Left ventricle myocardium inferior (tissue), 1 donor: ENCODE measurements around the gene MRPL41. TPM values are rescaled to one million over a fixed set of nuclear protein-coding genes. Genes with fewer than 3 reads are reported as not detected.

Source experiments
- DNase-seq: peaks from one replicate; pipeline ENCODE4 v3.0.0-alpha.2; 2020
- H3K27ac ChIP-seq: fragments of 200-600 bp; replicated peaks from 2 replicates; pipeline ENCODE4 v1.8.0; 2021
- H3K27me3 ChIP-seq: fragments of 200-600 bp; 2 replicates; pipeline ENCODE4 v1.8.0; 2021; ENCODE audit warnings: low read depth
- H3K36me3 ChIP-seq: fragments of 200-600 bp; 2 replicates; pipeline ENCODE4 v1.8.0; 2021
- H3K4me1 ChIP-seq: fragments of 200-600 bp; 2 replicates; pipeline ENCODE4 v1.8.0; 2021
- H3K4me3 ChIP-seq: fragments of 200-600 bp; 2 replicates; pipeline ENCODE4 v1.8.0; 2021; ENCODE audit warnings: mild to moderate bottlenecking, moderate library complexity
- H3K9me3 ChIP-seq: fragments of 200-600 bp; replicated peaks from 2 replicates; pipeline ENCODE4 v1.8.0; 2021
- intact Hi-C: fragments of 100-400 bp; cut with micrococcal nuclease; formaldehyde crosslinking; loops from one replicate; pipeline ENCODE4 v1.11.0; 2022
- total RNA-seq: library from RNA; stranded (reverse); fragmentation: NEBNext Ultra II Directional; extraction: Animal tissue kit (Norgen Biotek cat#: 25700); gene quantifications from one replicate; pipeline ENCODE4 v1.2.1, GENCODE V29; 2021
- TF ChIP-seq, protein P1 (sequence below): fragments of 200-600 bp; IDR thresholded peaks from 2 replicates; pipeline ENCODE4 v1.8.0; 2021; ENCODE audit warnings: antibody characterized with exemption, mild to moderate bottlenecking, borderline replicate concordance
- donor health status: DM: no; HTN: yes; CAD: no; lungs with severe emphysema.

MRPL41 gene
- total RNA-seq, 1 donor from 2014 or later = 233 TPM

DNA sequence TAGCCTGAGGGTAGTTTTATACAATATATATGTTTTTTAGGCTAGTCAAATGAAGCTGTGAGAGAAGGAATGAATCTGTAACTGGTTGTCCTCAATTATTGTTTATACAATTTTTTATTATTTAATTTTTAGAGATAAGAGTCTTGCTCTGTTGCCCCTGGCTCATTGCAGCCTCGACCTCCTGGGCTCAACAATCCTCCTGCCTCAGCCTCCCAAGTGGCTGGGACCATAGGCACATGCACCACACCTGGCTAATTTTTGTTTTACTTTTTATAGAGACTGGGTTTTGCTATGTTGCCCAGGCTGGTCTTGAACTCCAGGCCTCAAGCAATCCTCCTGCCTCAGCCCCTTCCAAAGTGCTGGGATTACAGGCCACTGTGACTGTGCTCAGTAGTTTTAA is 2.7 kb downstream of the MRPL41 start:
- Histone ChIP-seq H3K27ac (no peak overlapping the region), H3K9me3 (no peaks in the 10 kb centered on the region), H3K4me1 (peaks cover 40% of the 10 kb centered on the region), H3K36me3 (peaks cover 54% of the 10 kb centered on the region), H3K27me3 (no peaks in the 10 kb centered on the region), H3K4me3 (no peak overlapping the region)
- TF ChIP-seq, protein P1, sequence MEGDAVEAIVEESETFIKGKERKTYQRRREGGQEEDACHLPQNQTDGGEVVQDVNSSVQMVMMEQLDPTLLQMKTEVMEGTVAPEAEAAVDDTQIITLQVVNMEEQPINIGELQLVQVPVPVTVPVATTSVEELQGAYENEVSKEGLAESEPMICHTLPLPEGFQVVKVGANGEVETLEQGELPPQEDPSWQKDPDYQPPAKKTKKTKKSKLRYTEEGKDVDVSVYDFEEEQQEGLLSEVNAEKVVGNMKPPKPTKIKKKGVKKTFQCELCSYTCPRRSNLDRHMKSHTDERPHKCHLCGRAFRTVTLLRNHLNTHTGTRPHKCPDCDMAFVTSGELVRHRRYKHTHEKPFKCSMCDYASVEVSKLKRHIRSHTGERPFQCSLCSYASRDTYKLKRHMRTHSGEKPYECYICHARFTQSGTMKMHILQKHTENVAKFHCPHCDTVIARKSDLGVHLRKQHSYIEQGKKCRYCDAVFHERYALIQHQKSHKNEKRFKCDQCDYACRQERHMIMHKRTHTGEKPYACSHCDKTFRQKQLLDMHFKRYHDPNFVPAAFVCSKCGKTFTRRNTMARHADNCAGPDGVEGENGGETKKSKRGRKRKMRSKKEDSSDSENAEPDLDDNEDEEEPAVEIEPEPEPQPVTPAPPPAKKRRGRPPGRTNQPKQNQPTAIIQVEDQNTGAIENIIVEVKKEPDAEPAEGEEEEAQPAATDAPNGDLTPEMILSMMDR = no peak
- no peak for DNase-seq
- intact Hi-C loops = no loop called here

DNA sequence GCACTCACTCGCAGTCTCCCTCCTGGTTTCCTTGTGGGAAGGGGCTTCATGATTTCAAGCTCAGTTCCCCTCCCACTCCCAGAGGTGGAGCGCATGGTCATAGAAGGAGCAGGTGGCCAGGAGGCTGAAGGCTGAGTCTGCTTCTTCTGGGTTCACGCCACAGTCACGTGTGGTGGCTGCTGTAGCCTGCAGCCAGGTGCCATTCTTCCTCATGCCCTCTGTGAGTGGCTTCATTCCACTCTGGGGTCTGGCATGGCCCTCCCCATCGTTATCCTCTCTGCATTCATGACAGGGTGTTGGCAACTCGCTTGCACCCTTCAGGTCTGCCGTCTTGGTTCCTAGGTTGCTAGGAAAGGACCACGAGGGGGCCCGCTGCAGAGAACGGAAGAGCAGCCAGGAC is 3.5 kb downstream of the MRPL41 start:
- H3K9me3 ChIP-seq = no peaks in the 10 kb centered on the region
- H3K27ac ChIP-seq = peak overlapping the region; percentile 54
- TF ChIP-seq, protein P1 = no peak
- intact Hi-C loops = no loop called here
- H3K4me3 ChIP-seq = no peak overlapping the region
- peaks cover 62% of the 10 kb centered on the region for H3K36me3 ChIP-seq
- no peaks in the 10 kb centered on the region for H3K27me3 ChIP-seq
- no peak for DNase-seq
- peaks cover 32% of the 10 kb centered on the region for H3K4me1 ChIP-seq

DNA sequence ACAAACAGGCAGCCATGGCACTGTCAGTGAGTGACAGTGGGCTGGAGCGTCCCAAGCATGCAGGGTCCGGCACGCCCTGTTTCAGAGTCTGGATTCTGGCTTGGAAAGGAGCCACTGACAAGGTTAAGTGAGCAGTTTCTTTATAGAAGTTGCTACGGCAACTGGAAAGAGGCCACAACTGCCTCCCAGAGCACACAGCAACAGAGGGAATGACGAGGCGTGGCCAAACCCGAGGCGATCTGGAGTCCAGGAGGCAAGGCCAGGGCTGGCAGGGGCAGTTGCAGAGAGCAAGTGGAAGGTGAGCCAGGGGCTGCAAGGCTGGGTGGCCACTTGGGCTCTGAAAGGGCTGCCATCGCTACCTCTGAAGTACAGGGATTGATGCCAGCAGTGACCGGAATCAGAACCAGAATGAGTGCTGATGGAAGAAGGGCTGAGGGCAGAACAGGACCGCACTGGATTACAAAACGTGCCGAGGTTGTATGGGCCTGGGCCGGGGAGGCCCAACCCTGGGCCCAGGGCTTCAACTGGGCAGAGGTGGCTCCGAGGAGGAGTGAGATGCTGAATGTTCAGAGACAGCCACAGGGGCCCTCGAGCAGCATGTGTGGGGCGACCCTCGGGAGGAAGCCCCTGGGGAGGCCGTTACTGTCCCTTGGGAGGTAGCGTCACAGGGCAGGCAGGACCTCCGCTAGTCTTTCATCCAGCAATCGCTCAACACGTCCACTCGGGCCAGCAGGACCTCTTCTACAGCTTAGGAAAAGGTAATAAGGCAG is 4.6 kb downstream of the MRPL41 start:
- Histone ChIP-seq H3K36me3 (peaks cover 63% of the 10 kb centered on the region), H3K4me1 (peaks cover 32% of the 10 kb centered on the region), H3K9me3 (no peaks in the 10 kb centered on the region), H3K27ac (peak overlapping the region; percentile 54), H3K27me3 (no peaks in the 10 kb centered on the region), H3K4me3 (no peak overlapping the region)
- no peak for DNase-seq
- TF ChIP-seq, protein P1 = no peak
- intact Hi-C loops = no loop called here

DNA sequence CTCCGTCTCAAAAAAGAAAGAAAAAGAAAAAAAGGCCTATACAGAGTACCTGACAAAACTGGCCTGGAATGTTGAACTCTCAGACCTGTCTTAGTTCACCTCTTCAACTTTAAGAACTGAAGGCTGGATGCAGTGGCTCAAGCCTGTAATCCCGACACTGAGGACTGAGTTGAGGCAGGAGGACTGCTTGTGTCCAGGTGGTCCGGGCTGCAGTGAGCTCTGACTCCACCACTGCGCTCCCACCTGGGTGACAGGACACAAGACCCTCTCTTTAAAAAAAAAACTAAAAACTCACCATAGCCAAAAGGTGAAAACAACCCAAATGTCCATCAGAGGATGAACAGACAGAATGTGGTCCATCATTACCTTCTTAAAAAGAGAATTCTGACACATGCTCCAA is 6.4 kb downstream of the MRPL41 start:
- Histone ChIP-seq H3K4me3 (no peak overlapping the region), H3K9me3 (no peaks in the 10 kb centered on the region), H3K27me3 (no peaks in the 10 kb centered on the region), H3K36me3 (peaks cover 74% of the 10 kb centered on the region), H3K27ac (no peak overlapping the region), H3K4me1 (peaks cover 18% of the 10 kb centered on the region)
- TF ChIP-seq, protein P1 = no peak
- no peak for DNase-seq
- intact Hi-C loops = no loop called here

DNA sequence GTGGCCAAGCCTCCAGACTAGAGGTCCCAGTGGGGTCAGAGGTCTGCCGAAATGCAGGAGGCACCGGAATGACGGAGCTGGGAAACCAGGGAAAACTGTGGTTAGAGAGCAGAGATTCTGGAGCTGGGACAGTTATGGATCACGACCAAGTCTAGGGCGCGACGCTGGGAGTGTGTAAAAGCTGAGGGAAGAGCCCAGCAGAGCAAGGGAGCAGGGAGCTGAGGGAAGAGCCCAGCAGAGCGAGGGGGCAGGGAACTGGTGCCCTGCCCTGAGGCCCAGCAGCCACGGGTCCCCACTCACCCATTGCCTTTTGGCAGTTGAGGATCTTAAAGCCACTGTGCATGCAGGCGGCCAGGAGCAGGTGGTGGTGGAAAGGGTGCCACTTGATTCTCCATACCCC is 12.5 kb downstream of the MRPL41 start:
- DNase-seq = no peak
- H3K4me3 ChIP-seq = no peak overlapping the region
- TF ChIP-seq, protein P1 = no peak
- no peaks in the 10 kb centered on the region for H3K4me1 ChIP-seq
- H3K27ac ChIP-seq = no peak overlapping the region
- H3K36me3 ChIP-seq = peaks cover 44% of the 10 kb centered on the region
- intact Hi-C loops = no loop called here
- H3K9me3 ChIP-seq = no peaks in the 10 kb centered on the region
- no peaks in the 10 kb centered on the region for H3K27me3 ChIP-seq
